GM18861 (cell line): ENCODE data around the gene KRT82.

ENCODE experiments used
- ATAC-seq: cut with Tn5 transposase; IDR thresholded peaks from one replicate; pipeline ENCODE4 v1.9.1; 2021; ENCODE audit not compliant: unreplicated experiment

Gene KRT82

GRCh38 chr12:52389313-52390207, 16.6 kb downstream of the KRT82 start:
- ATAC-seq = no peak

GRCh38 chr12:52387859-52388258, 18.3 kb downstream of the KRT82 start:
- no peak for ATAC-seq

- no peak for ATAC-seq
These were observed 20.9 kb downstream of the KRT82 start, which contains the start of gene KRT84 for GRCh38 chr12:52385226-52385702. Gene KRT84 (minus strand): TSS chr12:52385652. CDS start chr12:52385585, 67 bp downstream.

- ATAC-seq = no peak
These were observed 22.8 kb downstream of the KRT82 start for GRCh38 chr12:52383331-52383730.

- no peak for ATAC-seq
These were observed 23.3 kb downstream of the KRT82 start for GRCh38 chr12:52382854-52383253.

- ATAC-seq = no peak
These were observed 24.9 kb downstream of the KRT82 start for GRCh38 chr12:52381206-52381605.

- ATAC-seq = no peak
These were observed 25.9 kb downstream of the KRT82 start for GRCh38 chr12:52380271-52380694.

GRCh38 chr12:52379536-52379935, 26.6 kb downstream of the KRT82 start:
- no peak for ATAC-seq

GRCh38 chr12:52378091-52378490, 28.0 kb downstream of the KRT82 start:
- no peak for ATAC-seq

GRCh38 chr12:52377266-52377665, 28.9 kb downstream of the KRT82 start:
- no peak for ATAC-seq

GRCh38 chr12:52372216-52373154, 33.6 kb downstream of the KRT82 start:
- no peak for ATAC-seq

- no peak for ATAC-seq
These were observed 34.4 kb downstream of the KRT82 start for GRCh38 chr12:52371716-52372115.

GRCh38 chr12:52370926-52371608, 35.1 kb downstream of the KRT82 start:
- ATAC-seq = no peak

GRCh38 chr12:52369809-52370208, 36.3 kb downstream of the KRT82 start:
- ATAC-seq = no peak

- no peak for ATAC-seq
These were observed 36.9 kb downstream of the KRT82 start for GRCh38 chr12:52369211-52369610.

- no peak for ATAC-seq
These were observed 37.6 kb downstream of the KRT82 start for GRCh38 chr12:52368508-52368907.

- ATAC-seq = no peak
These were observed 38.3 kb downstream of the KRT82 start for GRCh38 chr12:52367876-52368275.

- ATAC-seq = no peak
These were observed 39.2 kb downstream of the KRT82 start, which contains the start of gene KRT85 for GRCh38 chr12:52366738-52367485. Gene KRT85 (minus strand): TSS chr12:52367481. CDS start chr12:52367405, 76 bp downstream.

- ATAC-seq = no peak
These were observed 41.1 kb downstream of the KRT82 start for GRCh38 chr12:52364901-52365489.

- no peak for ATAC-seq
These were observed 42.1 kb downstream of the KRT82 start for GRCh38 chr12:52364061-52364460.
